Naive thymus-derived CD4-positive, alpha-beta T cell (primary cell): ENCODE data around the gene APCDD1L. TPM values are rescaled to one million over a fixed set of nuclear protein-coding genes. Genes with fewer than 3 reads are reported as not detected.

Experiments
- ATAC-seq: fragments of 150-1000 bp; cut with Tn5 transposase; 2 replicates; pipeline ENCODE4 v1.10.0; 2021; ENCODE audit warnings: mild to moderate bottlenecking, moderate library complexity
- CTCF ChIA-PET: fragments of 350-600 bp; sonication (Branson Sonifier 250); formaldehyde crosslinking; loops from one replicate; lab custom pipeline; 2021; ENCODE audit warnings: antibody characterized with exemption; lab: Charles Lee
- POLR2A ChIA-PET: fragments of 350-600 bp; sonication (Branson Sonifier 250); formaldehyde crosslinking; loops from one replicate; lab custom pipeline; 2021; ENCODE audit warnings: antibody characterized with exemption, inconsistent platforms; lab: Charles Lee
- DNase-seq, 9 donors: peaks; one replicate each; pipeline versions ENCODE4 v3.0.0 to v3.0.0-alpha.2; 2020 to 2022; ENCODE audit warnings: mixed read lengths in 1 of 9
- H3K27ac ChIP-seq: one replicate; pipeline ENCODE4 v1.7.0; 2013; ENCODE audit warnings: mild to moderate bottlenecking, low read depth, low read length, moderate library complexity
- H3K27me3 ChIP-seq, 2 donors: one replicate each; pipeline ENCODE4 v1.7.0; 2013; ENCODE audit warnings: low read length in 2 of 2, mild to moderate bottlenecking in 2 of 2, moderate library complexity in 2 of 2; ENCODE audit not compliant: control insufficient read depth in 2 of 2, insufficient read depth in 2 of 2
- H3K36me3 ChIP-seq, 3 experiments: 1 replicate in 2 of 3; 2 replicates in 1 of 3; pipeline ENCODE4 v1.7.0; 2013; ENCODE audit warnings: low read length in 3 of 3, mild to moderate bottlenecking in 3 of 3, moderate library complexity in 1 of 3; ENCODE audit not compliant: insufficient read depth in 3 of 3, control insufficient read depth in 2 of 3
- H3K4me1 ChIP-seq, 2 donors: one replicate each; pipeline ENCODE4 v1.7.0; 2013; ENCODE audit warnings: low read length in 2 of 2, mild to moderate bottlenecking in 2 of 2, moderate library complexity in 1 of 2; ENCODE audit not compliant: control insufficient read depth in 2 of 2, insufficient read depth in 2 of 2
- H3K4me3 ChIP-seq: 2 replicates; pipeline ENCODE4 v1.7.0; 2013; ENCODE audit warnings: mild to moderate bottlenecking, low read length
- H3K9me3 ChIP-seq, 3 experiments: 1 replicate in 2 of 3; 2 replicates in 1 of 3; pipeline ENCODE4 v1.7.0; 2013; ENCODE audit warnings: low read length in 3 of 3; ENCODE audit not compliant: control insufficient read depth in 2 of 3
- H3K27ac Mint-ChIP-seq, 9 donors: one replicate each; pipeline ENCODE4 v1.8.0; 2020 to 2022; ENCODE audit warnings: mixed read lengths in 9 of 9, mild to moderate bottlenecking in 8 of 9, moderate library complexity in 5 of 9, inconsistent platforms in 2 of 9
- H3K27me3 Mint-ChIP-seq, 5 donors: one replicate each; pipeline ENCODE4 v1.8.0; 2021 to 2022; ENCODE audit warnings: mixed read lengths in 5 of 5, mild to moderate bottlenecking in 1 of 5
- H3K36me3 Mint-ChIP-seq, 5 donors: one replicate each; pipeline ENCODE4 v1.8.0; 2020 to 2022; ENCODE audit warnings: mixed read lengths in 5 of 5, mild to moderate bottlenecking in 3 of 5, inconsistent platforms in 1 of 5
- H3K4me1 Mint-ChIP-seq, 7 donors: one replicate each; pipeline ENCODE4 v1.8.0; 2020 to 2022; ENCODE audit warnings: mixed read lengths in 7 of 7, mild to moderate bottlenecking in 3 of 7, inconsistent platforms in 1 of 7
- H3K4me3 Mint-ChIP-seq, 10 donors: one replicate each; pipeline ENCODE4 v1.8.0; 2020 to 2022; ENCODE audit warnings: mild to moderate bottlenecking in 10 of 10, mixed read lengths in 10 of 10, moderate library complexity in 6 of 10, inconsistent platforms in 2 of 10
- H3K9me3 Mint-ChIP-seq, 11 donors: one replicate each; pipeline ENCODE4 v1.8.0; 2020 to 2022; ENCODE audit warnings: mixed read lengths in 11 of 11, mild to moderate bottlenecking in 4 of 11, inconsistent platforms in 1 of 11, moderate library complexity in 1 of 11
- intact Hi-C, 2 donors: fragments of 100-400 bp; cut with micrococcal nuclease; formaldehyde crosslinking; loops; one replicate each; pipeline ENCODE4 v1.15.1; 2023
- polyA plus RNA-seq, 2 donors: library from polyadenylated mRNA; unstranded; fragments of 300-500 nt; fragmentation: Illumina TruSeq; gene quantifications; one replicate each; pipeline ENCODE4 v1.2.3, GENCODE V29; 2021
- total RNA-seq, 6 experiments: library from RNA in 5 of 6; stranded (reverse) in 5 of 6; gene quantifications; 1 replicate in 5 of 6; 2 replicates in 1 of 6; pipeline ENCODE4 v1.2.3 and lab custom pipeline; 2021 to 2026

The APCDD1L gene
- total and polyA plus RNA-seq, 7 experiments from 2014 or later: 0.09 to 0.18 TPM; not detected in 5

DNA sequence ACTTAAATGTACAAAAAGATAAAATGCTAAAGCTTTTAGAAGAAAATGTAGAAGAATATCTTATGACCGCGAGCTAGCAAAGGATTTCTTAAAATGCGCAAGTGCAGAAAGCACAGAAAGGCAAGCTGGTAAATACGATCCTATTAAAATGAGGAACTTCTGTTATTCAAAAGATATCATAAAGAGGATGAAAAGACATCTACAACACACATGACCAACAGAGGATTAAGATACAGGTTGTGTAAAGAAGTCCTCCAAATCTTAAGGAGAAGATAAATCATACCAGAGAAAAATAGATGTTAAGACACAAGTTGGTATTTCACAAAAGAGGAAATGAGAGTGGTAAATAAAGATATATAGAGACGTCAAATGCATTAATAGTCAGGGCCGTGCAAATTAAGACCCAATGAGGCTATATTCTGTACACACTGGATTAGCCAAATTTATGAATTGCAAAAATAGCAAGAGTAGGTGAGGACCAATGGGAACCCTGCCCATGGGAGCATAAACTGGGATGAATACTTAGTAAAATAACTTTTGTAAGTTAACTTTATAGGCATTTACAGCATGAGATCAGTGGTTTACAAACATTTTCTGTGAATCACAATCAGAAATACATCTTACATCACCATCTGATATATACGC lies 23.0 kb downstream of the APCDD1L start:
- POLR2A ChIA-PET: no interaction called here
- Mint-ChIP-seq H3K27me3 (peaks cover 6 to 9% (median 7%) of the 10 kb centered on the region in 5 donors), H3K27ac (no peak overlapping the region), H3K4me1 (no peaks in the 10 kb centered on the region), H3K36me3 (peaks cover 0 to 8% (median 4%) of the 10 kb centered on the region in 5 donors), H3K9me3 (peaks cover 0 to 30% (median 7%) of the 10 kb centered on the region in 11 donors), H3K4me3 (no peak overlapping the region)
- Histone ChIP-seq H3K36me3 (no peaks in the 10 kb centered on the region), H3K4me3 (no peak overlapping the region), H3K9me3 (no peaks in the 10 kb centered on the region), H3K4me1 (no peaks in the 10 kb centered on the region), H3K27me3 (no peaks in the 10 kb centered on the region), H3K27ac (no peak overlapping the region)
- intact Hi-C loops: no loop called here
- DNase-seq (no peak), ATAC-seq (no peak)
- CTCF ChIA-PET: no interaction called here

DNA sequence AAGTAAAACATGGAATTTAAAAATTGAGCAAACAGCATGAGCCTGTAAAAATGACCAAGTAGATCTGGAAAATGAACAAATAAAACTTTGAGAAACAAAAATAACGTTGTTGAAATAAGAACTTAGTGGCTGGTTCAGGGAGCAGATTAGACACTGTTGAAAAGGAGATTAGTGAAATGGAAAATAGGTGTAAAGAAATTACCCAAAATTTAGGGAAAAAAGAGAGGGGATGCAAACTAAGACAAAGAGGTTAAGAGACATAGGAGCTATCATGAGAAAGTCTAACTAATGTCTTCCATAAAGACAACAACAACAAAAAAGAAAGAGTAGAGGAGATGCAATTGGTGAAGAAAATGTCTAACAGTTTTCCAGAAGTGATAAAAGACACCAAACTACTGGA lies 29.0 kb downstream of the APCDD1L start:
- peaks cover 0 to 8% (median 5%) of the 10 kb centered on the region in 7 donors for H3K4me1 Mint-ChIP-seq
- intact Hi-C loops: no loop called here
- peaks cover 0 to 36% (median 10%) of the 10 kb centered on the region in 5 donors for H3K36me3 Mint-ChIP-seq
- no peak overlapping the region for H3K27ac Mint-ChIP-seq
- POLR2A ChIA-PET: no interaction called here
- Histone ChIP-seq H3K27ac (no peak overlapping the region), H3K9me3 (peaks cover 0 to 15% (median 0%) of the 10 kb centered on the region in 3 experiments), H3K4me3 (no peak overlapping the region), H3K27me3 (no peaks in the 10 kb centered on the region), H3K36me3 (no peaks in the 10 kb centered on the region), H3K4me1 (no peaks in the 10 kb centered on the region)
- no peak for DNase-seq
- CTCF ChIA-PET: no interaction called here
- H3K9me3 Mint-ChIP-seq: peaks cover 0 to 64% (median 22%) of the 10 kb centered on the region in 11 donors
- no peak overlapping the region for H3K4me3 Mint-ChIP-seq
- no peak for ATAC-seq
- peaks cover 6 to 38% (median 21%) of the 10 kb centered on the region in 5 donors for H3K27me3 Mint-ChIP-seq

DNA sequence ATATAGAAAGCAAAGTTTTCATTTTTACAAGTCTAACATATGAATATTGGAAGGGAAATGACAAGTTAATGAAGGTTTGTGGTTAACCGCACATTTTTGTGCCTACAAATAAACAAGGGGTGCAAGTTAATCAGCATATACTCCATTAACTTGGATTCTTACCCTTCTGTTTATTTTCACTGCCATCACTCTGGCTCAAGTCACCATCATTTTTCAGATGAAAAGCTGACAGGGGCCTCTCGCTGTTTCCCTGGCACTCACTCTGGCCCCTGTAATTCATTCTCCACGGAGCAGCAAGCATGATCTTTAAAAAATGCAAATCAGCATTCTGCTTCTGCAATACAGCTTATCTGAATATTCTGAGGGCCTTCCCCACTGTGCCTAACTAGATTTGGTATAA lies 29.8 kb downstream of the APCDD1L start:
- ATAC-seq (no peak), DNase-seq (no peak)
- no peaks in the 10 kb centered on the region for H3K36me3 ChIP-seq
- POLR2A ChIA-PET: no interaction called here
- Mint-ChIP-seq H3K36me3 (peaks cover 0 to 36% (median 10%) of the 10 kb centered on the region in 5 donors), H3K9me3 (peaks cover 0 to 62% (median 22%) of the 10 kb centered on the region in 11 donors), H3K27ac (no peak overlapping the region), H3K4me1 (peaks cover 0 to 9% (median 5%) of the 10 kb centered on the region in 7 donors), H3K4me3 (no peak overlapping the region), H3K27me3 (peaks cover 6 to 41% (median 21%) of the 10 kb centered on the region in 5 donors)
- intact Hi-C loops: no loop called here
- H3K4me1 ChIP-seq: no peaks in the 10 kb centered on the region
- no peak overlapping the region for H3K27ac ChIP-seq
- CTCF ChIA-PET: no interaction called here
- H3K27me3 ChIP-seq: no peaks in the 10 kb centered on the region
- H3K4me3 ChIP-seq: no peak overlapping the region
- peaks cover 0 to 15% (median 0%) of the 10 kb centered on the region in 3 experiments for H3K9me3 ChIP-seq

DNA sequence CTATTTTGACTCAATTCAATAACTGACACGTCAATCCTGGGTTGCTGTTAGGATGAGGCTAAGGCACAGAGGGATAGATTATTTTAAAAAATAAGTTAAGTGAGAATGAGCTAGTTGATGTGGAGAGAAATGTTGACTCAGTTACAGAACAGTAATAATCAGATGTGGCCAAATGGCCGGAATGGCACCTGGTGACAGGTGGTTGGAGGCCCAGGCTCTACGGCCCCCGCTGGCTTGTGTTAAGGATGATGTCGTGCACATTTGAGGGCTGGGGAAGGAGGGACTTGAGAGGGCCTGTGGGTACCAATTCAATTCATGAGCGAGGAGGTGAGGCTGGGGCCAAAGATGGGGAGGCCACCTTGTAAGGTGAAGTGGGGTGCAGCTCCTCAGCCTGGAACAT lies 31.7 kb downstream of the APCDD1L start:
- no peak overlapping the region for H3K4me3 ChIP-seq
- Mint-ChIP-seq H3K27ac (no peak overlapping the region), H3K4me1 (peaks cover 0 to 9% (median 5%) of the 10 kb centered on the region in 7 donors), H3K36me3 (peaks cover 0 to 32% (median 6%) of the 10 kb centered on the region in 5 donors), H3K9me3 (peaks cover 0 to 47% (median 17%) of the 10 kb centered on the region in 11 donors), H3K27me3 (peaks cover 5 to 35% (median 23%) of the 10 kb centered on the region in 5 donors), H3K4me3 (no peak overlapping the region)
- no peaks in the 10 kb centered on the region for H3K27me3 ChIP-seq
- ATAC-seq (no peak), DNase-seq (no peak)
- CTCF ChIA-PET: no interaction called here
- peaks cover 0 to 15% (median 0%) of the 10 kb centered on the region in 3 experiments for H3K9me3 ChIP-seq
- POLR2A ChIA-PET: no interaction called here
- H3K4me1 ChIP-seq: no peaks in the 10 kb centered on the region
- no peak overlapping the region for H3K27ac ChIP-seq
- intact Hi-C loops: loop anchor here in 1 of 2 donors (5.0 kb wide), 1 partner anchor 209 kb away; the partner anchor contains the start of gene NPEPL1
- H3K36me3 ChIP-seq: no peaks in the 10 kb centered on the region

DNA sequence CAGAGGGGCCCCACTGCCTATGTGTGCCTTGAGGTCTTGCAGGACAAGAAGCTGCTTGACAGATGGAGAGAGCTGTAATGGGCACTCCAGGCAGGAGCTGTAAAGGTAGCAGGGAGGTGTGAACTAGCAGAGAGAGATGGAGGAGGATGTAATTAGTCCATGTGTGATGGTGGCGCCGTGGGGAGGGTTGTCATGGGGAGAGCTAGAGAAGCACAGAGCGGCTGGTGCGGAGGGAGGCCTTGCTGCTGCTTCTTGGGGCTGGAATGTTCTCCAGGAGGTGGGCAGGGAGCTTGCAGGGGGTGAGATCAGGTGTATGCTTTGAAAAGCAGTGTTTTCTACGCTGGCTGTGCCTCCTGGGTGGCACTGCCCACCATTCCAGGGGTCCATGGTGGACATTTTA lies 32.1 kb downstream of the APCDD1L start:
- Mint-ChIP-seq H3K27me3 (peaks cover 8 to 33% (median 24%) of the 10 kb centered on the region in 5 donors), H3K27ac (no peak overlapping the region), H3K4me1 (peaks cover 0 to 9% (median 5%) of the 10 kb centered on the region in 7 donors), H3K4me3 (no peak overlapping the region), H3K36me3 (peaks cover 0 to 33% (median 6%) of the 10 kb centered on the region in 5 donors), H3K9me3 (peaks cover 0 to 47% (median 16%) of the 10 kb centered on the region in 11 donors)
- H3K4me1 ChIP-seq: no peaks in the 10 kb centered on the region
- no peaks in the 10 kb centered on the region for H3K27me3 ChIP-seq
- no peak overlapping the region for H3K4me3 ChIP-seq
- ATAC-seq: no peak
- H3K9me3 ChIP-seq: peaks cover 0 to 15% (median 0%) of the 10 kb centered on the region in 3 experiments
- DNase-seq: no peak
- POLR2A ChIA-PET: no interaction called here
- intact Hi-C loops: loop anchor here in 1 of 2 donors (5.0 kb wide), 1 partner anchor 209 kb away; the partner anchor contains the start of gene NPEPL1
- CTCF ChIA-PET: no interaction called here
- H3K36me3 ChIP-seq: no peaks in the 10 kb centered on the region
- H3K27ac ChIP-seq: no peak overlapping the region

DNA sequence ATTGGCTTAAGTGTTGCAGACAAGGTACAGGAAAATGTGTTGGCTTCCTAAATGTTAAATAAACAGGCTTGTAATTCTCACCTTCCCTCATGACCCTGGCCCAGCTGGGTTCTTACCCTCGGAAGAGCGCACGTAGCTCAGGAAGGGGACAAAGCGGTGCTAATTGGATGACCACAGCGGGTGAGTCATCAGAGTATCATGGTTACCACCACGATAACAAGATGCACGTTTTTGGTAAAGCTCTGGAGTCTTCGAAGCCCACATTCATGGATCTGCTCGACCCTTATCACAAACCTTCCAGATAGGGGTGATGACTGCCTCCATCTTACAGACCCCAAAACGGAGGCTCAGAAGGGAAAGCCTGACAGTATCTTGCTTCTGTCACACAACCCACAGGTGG lies 32.8 kb downstream of the APCDD1L start:
- Mint-ChIP-seq H3K27me3 (peaks cover 8 to 33% (median 24%) of the 10 kb centered on the region in 5 donors), H3K4me1 (peaks cover 0 to 9% (median 5%) of the 10 kb centered on the region in 7 donors), H3K27ac (no peak overlapping the region), H3K36me3 (peaks cover 0 to 38% (median 6%) of the 10 kb centered on the region in 5 donors), H3K9me3 (peaks cover 0 to 43% (median 15%) of the 10 kb centered on the region in 11 donors), H3K4me3 (no peak overlapping the region)
- H3K4me3 ChIP-seq: no peak overlapping the region
- peaks cover 0 to 15% (median 0%) of the 10 kb centered on the region in 3 experiments for H3K9me3 ChIP-seq
- H3K27ac ChIP-seq: no peak overlapping the region
- POLR2A ChIA-PET: no interaction called here
- ATAC-seq (no peak), DNase-seq (no peak)
- intact Hi-C loops: loop anchor here in 1 of 2 donors (5.0 kb wide), 1 partner anchor 210 kb away; the partner anchor contains the start of gene NPEPL1
- no peaks in the 10 kb centered on the region for H3K36me3 ChIP-seq
- H3K27me3 ChIP-seq: no peaks in the 10 kb centered on the region
- CTCF ChIA-PET: no interaction called here
- no peaks in the 10 kb centered on the region for H3K4me1 ChIP-seq
